Stimulated activated CD8-positive, alpha-beta memory T cell treated with anti-CD3 and anti-CD28 coated beads, Interleukin-12 subunit alpha, Interleukin-12 subunit beta, amount 100 ng/mL, for 24 hours (primary cell): ENCODE measurements around the gene SORCS2.

Experiments
- DNase-seq: peaks from one replicate; pipeline ENCODE4 v3.0.0-alpha.2; 2020; ENCODE audit errors: extremely low read depth

SORCS2 gene

DNA sequence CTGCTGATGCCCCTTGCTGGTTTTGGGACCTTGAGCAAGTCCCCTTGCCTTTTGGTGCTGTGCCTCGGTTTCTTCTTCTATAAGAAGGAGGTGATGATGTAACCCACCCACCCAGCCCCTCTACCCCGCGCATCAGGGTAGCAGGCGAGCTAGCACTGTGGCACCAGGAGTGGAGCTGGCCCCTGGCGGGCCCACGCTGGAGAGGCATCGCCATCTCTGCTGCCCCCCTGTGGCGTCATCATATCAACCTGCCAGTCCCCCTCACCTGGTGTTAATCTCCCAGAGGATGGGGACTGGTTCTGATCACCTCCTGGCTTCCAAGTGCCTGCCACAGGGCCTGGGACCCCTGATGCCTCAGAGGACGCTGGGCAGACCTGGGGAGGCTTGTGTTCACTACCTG is 6.3 kb upstream of the SORCS2 start:
- DNase-seq: no peak

DNA sequence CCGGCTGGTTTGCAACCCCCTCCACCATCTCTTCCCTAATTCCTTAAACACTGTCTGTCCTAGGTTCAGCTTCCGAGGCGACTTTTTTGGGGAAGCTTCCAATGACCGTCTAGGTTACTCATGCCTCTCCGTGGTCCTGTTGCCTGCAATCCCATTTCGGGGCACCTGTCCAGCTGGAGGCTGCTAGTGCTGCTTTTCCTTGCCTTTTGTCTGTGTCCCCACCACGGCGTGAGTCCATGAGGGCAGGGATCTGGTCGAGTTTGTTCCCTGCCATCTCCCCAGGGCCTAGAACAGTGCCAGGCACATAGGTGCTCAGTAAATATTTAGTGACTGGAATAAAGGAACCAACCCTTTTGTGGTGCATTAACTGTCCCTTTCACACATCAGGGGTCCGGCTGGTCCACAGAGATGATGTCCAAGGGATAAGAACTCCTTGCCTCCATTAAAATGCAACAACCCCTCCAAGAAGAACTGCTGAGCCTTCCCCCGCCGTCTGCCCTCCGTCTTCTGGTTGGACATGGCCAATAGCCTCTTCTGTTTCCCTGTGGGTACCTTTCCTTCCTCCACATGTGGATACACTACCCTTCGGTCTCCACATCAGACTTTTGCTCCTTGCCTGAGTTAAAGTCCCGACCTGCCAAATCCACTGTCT is 5.7 kb upstream of the SORCS2 start:
- DNase-seq: no peak

DNA sequence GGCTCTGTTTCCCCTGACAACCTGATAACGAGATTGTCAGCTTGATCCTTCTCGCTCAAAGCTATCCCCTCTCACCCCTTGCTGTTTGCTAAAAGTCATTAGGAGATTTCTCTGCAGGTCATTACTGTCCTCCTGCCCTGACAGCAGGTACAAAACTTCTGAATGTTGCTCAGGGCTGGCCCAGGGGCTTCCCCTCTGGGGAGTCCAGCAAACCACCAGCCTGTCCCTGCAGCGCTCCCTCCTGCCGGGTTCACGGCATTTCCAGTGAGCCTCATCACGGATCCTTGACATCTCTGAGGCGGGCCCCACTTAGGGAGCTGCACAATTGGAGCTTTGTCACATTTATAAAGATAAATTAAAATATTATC is 5.2 kb upstream of the SORCS2 start:
- DNase-seq: no peak

DNA sequence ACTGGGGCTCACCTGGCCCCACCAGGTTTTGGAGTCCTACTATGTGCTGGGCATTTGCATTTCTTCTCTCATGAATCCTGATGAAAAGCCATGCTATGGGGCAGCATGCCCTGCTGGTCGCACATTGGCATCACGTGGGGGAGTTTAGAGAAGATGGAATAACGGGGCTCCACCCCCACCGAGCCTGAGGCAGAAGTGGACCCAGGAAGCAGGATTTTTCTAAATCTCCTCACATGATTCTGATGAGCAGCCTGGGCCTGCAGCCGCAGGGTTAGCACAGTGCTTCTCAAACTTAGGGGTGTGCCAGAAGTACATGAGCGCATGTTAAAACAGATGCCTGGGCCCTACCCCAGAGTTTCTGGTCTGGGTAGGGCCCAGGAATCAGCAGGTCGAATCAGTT is 4.6 kb upstream of the SORCS2 start:
- no peak for DNase-seq

DNA sequence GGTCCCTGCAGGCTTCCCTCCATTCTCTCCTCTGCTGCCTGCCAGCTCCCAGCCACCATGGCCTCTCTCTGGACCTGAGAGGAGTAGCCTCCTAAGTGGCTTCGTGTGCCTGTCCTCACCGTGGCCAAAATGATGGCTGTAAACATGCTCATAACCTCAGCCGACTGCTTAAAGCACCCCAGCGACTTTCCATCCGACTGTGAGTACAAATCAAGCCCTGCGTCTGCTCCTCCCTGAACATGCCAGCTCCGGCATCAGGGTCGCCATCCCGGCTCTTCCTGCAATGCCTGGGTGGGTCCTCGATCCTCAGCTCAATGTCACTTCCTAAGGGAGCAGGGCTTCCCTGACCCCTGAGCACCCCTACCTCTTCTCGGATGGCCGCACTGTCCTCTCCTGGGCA is 3.3 kb upstream of the SORCS2 start:
- no peak for DNase-seq

DNA sequence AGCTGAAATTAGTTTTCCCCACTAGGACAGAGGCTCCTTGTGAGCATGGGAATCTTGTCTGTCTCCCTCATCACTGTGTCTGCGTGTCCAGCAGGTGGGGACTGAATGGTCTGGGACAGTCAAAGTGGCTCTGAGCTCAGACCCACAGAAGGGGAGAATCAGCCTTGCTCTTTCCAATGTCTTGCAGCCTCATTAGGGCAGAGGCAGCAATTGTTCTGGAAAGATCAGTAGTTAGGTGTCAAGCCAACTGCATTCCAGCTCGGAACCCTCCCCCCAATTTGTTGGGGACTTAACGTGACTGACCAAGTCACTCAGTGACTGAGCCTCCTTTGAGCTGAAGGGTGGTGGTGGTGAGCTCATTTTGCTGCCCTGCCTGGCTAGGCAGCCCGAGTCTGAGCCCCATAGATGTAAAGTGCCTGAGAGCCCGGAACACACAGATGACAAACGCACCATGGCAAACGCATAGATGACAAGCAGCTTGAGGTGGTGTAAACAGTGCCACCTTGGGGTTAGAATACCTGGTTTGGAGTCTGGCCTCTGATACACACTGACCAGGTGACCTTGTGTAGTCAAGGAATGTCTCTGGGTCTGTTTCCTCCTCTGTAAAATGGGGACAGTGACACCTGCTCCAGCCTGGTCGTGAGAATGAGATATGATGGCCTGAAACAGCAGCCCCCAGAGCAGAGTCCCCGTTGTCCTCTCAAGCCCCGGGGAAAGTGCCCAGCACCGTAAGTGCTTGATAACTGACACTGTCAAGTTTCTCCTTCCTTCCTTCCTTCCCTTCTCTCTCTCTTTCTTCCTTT is 2.7 kb upstream of the SORCS2 start:
- no peak for DNase-seq

DNA sequence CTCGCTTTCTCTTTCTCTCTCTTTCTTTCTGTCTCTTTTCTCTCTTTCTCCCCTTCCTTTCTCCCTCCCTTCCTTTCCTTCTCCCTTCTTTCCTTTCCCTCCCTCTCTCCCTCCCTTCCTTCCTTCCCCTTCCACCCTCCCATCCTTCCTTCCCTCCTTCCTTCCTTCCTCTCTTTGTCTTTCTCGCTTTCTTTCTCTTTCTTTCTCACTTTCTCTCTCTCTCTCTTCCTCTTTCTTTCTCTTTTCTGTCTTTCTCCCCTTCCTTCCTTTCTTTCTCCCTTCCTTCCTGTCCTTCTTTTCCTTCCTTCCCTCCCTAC is 2.1 kb upstream of the SORCS2 start:
- DNase-seq: no peak

DNA sequence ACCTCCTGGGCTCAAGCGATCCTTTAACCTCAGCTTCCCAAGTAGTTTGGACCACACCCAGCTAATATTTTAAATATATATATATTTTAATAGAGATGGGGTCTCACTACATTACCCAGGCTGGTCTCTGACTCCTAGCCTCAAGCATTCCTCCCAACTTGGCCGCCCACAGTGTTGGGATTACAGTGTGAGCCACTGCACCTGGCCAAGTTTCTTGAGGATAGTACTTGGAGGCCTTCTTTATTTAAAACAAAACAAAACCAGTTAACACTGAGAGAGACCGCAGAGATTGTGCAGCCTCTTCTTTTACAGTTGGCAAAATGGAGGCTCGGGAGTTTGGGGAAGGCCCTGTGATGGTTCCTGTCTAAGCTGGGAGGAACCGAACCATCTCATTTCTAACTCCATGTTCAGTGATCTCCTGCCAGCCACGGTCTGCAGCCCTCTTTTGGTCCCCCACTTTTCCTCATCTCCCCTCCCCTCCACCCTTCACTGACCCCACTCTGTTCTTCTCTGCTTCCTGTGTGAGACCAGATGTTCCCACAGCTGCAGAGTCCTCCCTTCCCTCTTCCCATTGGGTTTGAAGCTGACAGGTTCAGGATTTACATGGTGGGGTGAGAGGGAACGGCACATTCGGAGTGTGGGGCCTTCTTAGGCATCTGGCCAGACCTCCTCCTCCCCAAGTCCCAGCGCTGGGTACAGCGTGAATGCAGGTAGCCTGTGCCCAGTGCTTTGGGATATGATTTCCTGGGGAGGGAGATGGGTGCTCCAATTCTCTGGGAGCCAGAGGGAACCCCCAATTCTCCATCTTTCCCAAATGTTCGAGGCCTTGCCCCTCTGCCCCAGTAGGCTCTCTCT is 1.4 kb upstream of the SORCS2 start:
- no peak for DNase-seq

DNA sequence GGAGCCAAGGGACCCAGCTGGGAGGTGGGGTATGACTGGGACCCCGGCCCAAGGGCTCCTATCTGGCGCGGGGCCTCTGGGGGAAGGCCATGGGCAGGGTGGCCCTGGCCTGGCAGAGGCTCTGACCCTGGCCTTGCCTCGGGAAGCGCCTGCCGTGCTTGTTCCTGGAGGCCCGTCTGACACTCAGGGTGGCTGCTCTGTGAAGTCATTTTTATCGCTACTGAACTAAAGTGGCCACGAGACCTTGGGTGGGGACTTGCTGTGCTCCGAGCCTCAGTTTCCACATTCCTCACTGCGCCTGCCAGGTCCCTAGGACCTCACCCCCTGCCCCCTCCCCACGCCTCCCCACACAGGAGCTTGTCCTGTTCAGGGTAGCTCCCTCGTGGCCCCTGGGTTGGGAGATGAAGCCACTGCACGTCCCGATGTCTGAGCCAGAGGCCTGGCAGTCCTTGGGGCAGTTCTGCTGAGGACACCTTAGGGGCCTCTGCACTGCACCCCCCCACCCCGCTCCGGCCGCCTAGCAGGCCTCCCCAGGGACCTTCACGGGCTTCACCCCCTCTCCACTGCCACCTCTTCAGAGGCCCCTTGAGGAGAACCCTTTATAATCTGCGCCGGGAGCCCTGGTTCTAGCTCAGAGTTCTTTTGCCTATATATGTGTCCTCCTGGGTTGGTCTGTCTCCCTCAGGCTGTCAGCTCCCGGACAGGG is 639 bp upstream of the SORCS2 start:
- no peak for DNase-seq

DNA sequence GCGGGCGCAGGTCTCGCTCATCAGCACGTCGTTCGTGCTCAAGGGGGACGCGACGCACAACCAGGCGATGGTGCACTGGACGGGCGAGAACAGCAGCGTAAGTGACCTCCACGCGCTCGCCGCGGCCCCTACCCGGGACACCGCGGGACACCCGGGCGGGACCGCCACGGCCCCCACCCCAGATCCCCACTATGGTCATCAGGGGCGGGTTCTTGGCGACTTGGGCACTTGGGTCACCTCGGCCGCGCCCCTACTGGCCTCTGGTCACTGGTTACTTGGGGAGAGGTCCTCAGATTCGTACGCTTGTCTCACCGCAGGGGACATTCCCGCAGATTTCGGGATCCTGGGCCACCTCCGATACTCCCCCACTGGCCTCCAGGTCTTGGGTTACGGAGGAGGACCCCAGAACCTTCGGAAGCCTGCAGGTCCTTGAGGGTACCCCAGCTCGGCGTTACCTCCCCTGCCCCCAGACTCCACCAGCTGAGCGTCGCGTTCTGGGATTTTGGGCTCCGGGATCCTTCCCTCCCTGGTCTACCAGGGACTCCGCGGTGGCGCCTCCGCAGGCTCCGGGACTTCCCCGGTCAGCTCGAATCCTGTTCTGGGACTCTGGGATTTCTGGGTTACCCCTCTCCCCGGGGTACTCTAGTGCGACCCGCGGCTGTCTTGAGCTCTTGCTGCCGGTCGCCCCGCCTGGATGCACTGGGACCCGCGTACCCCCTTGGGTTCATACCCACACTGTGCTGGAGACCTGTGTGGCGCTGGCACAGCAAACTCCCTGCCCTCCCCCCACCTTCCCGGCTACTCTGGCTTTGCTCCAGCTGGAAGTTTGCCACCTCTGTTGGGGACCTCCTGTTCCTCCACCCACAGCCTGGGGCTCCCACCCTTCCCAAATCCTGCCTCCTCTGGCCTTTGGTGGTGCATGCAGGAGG is 956 bp downstream of the SORCS2 start:
- no peak for DNase-seq

DNA sequence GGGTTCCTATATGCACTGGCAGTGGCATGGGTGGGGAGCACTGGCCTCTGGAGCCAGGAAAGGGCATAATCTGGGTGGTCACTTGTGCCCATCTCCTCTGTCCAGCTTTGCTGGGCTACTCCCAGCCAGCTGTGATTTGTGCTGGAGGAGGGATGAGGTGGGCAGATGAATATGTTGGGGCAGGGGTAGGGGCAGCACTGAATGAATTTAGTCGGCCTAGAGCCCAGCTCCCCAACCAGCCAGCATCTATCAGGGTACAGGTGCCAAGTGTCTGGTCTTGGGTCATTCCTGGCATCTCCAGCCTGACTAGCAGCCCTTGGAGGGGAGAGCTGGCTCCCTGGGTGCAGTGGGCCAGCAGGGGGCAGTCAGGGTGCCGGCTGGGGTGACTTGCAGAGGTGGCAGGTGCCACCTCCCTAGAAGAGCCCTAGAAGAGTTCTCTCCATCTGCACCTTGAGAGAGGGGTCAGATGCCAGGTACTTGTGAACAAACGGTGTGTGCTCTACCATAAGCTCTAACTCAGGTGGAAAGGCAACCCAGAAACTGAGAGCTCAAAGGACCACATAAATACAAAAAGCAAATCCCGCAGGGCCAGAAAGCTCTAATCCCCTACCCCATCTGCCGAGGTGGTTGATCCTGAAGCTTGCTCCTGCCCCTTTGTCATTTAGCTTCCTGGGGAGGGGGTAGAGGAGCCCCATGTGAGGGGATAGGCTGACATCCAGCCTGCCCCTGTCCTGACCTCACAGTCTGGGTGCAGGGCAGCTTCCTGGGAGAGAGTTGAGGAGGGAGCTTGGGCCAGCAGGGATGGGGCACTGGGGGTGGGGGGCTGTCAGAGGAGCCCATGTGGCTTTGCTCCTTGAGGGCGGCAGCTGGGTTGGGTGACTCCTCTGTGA is 2.2 kb downstream of the SORCS2 start:
- no peak for DNase-seq

DNA sequence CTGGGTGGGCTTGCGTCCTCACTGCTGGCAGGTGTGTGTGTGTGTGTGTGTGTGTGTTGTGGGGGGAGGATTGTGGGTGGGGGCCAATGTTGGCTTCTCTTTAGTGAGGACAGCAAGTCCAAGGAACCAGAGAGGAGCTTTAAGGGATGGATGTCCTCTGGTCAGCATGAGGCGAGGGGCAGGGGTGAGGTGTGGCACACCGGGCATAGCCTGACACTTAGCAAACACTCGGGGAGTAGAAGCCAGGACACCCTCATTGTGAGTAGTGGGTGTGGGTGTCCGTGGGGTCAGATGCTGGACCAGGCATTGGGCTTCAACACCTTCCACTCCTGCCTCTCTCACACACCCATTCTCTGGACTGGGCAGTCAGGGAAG is 2.8 kb downstream of the SORCS2 start:
- DNase-seq: no peak

DNA sequence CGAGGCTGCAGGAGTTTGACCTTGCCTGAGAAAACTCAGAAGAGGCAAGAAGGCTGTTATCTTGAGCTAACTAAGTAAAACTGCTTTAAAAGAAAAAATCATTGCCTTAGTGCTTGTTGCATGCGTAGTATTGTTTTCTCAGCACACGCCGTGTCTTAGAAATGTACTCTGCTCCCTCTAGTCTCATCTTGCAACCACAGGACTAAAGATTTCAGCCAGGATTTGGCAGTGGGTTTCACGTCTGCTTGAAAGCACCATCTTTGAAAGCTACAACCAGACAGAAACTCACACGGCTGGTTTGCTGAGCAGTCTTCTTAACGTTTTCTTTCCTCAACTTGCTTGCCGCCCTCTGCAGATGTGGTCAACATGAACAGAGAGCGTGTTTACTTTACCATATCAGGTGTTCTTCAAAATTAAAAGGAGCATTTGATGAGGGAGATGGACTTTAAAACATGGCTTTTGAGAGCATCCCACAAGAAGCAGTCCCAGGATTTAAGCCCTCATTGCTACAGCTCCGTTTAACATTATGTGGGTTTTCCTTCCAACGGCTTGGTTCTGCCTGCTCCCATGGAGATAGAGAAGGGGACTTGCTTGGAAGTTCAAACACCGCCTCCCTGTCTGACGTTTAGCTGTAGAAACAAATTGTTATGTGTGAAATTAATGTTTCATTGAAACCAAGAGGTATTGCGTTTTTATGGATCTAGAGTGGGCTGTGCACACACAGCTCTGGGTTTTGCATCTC is 3.4 kb downstream of the SORCS2 start:
- no peak for DNase-seq

DNA sequence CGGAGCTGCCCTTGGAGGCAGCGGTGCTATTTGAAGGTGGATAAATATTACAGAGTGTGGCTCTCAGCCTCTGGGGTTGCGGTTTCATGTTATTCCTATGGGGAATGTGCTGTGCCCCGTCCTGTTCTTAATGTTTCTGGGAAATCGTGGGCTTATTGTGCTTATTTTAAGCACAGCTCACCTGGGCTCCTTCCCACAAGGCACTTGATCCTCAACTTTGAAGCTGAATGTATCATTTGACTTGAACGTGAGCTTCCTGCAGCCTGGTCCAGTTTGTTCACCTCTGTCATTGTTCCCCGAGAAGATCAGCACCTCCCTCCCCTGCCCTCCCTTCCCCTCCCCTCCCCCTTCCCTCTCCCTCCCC is 3.9 kb downstream of the SORCS2 start:
- no peak for DNase-seq

DNA sequence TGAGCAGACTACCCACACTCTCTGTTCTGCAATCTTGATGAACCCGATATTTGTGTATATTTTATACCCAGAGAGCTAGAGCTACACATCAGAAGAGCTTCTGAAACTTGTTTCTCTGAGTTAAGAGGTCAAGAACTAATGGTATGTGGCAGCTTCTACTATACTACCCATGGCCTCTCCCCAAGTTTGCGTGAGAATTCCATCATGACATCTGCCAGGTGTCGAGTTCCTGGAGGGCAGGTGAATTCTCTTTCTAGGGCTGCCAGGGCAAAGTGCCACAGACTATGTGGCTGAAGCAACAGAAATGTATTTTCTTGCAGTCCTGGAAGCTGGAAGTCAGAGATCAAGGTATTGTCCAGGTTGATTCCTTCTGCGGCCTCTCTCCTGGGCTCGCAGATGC is 4.4 kb downstream of the SORCS2 start:
- DNase-seq: no peak

DNA sequence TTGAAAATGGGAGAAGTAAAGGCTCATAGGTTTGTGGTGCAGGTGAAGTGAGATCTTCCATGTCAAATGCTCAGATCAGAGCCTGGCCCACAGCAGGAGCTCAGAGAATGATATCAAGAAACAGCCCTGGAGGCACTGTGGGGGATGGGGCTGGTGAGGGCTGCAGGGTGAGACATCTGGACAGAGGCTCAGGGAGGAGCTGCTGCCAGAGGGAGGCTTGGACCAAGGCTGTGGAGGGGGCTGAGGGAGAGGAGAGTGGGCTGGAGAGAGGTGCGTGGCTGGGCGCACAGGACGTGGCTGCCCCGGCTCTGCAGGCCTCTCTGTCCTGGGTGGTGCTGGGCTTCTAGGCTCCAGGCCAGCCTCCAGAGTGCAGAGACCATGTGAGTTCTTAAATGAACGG is 5.6 kb downstream of the SORCS2 start:
- no peak for DNase-seq

DNA sequence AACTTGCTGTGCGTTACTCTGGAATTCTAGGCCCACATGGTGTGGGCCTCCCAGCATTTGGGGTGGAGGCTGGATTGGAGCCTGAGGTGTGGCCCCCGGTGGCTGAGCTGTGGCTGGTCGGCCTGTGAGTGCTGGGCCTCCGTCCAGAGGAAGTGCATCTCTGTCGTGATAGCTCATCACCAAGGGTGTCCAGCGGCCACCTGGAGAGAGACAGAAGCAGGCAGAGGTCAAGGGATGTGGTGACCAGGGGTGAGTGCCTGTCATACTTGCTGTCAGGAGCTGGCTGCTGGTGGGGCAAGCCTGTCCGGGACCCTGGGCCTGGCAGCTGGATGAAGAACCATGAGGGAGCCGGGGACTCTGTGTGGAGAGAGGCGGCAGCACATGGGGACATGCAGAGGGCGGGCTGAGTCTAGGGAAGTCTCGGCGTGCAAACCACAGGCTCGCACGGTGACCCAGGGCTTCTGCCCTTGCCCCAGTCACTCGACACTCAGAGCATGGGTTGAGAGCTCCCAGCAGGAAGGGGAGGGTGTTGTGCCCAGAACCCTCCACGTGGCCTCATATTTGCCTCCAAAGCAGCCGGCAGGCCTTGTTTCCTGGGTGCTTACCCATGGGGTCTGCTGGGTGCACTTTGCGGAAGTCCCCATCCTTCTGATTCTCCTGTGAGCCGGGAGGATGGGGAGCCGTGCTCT is 6.2 kb downstream of the SORCS2 start:
- no peak for DNase-seq

DNA sequence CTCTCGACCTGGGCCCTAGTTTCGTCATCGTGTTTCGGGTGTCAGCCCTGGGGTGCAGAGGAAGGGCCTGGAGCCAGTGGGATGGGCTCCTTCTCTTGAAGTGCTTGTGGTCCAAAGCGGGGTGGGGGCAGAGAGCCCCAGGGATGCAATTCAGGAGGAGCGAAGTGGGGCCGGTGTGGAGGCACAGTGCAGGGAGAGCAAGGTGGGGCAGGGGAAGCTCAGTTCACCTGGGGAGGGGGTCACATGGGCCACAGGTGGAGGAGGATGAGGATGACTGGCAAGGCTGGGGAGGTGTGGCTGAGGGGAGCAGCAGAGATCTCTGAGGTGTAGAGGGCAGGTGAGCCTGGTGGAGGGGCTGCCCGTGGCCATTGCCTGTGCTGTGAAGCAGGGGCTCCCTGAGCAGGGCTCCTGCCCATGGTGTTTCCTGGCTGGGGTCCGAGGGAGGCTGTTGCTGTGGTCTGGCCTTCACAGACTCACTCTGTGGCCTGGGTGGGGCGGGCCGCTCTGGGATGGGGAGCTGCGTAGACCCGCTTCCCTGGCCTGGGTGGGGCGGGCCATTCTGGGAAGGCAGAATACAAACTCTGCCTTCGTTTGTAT is 6.9 kb downstream of the SORCS2 start:
- no peak for DNase-seq
